AG04450 (cell line): ENCODE results near the gene ACOX1. TPM values are rescaled to one million over a fixed set of nuclear protein-coding genes. Genes with fewer than 3 reads are reported as not detected.

ENCODE experiments used
- CTCF ChIA-PET: fragments of 300-600, 350-600 bp; formaldehyde crosslinking; extraction: SDS; loops from one replicate; lab custom pipeline; 2022; ENCODE audit warnings: antibody characterized with exemption, inconsistent platforms; lab: Charles Lee
- POLR2A ChIA-PET: fragments of 350-600 bp; formaldehyde crosslinking; extraction: SDS; loops from one replicate; lab custom pipeline; 2021; ENCODE audit warnings: antibody characterized with exemption, inconsistent platforms; lab: Yijun Ruan, JAX
- DNase-seq: peaks from one replicate; pipeline ENCODE4 v3.0.0-alpha.2; 2011; ENCODE audit warnings: low read depth, low spot score
- H3K27ac ChIP-seq: one replicate; pipeline ENCODE4 v1.5.1; 2012; ENCODE audit warnings: low read depth, low read length, control low read depth
- H3K27me3 ChIP-seq: one replicate; pipeline ENCODE4 v1.6.0; 2012; ENCODE audit warnings: low read length; ENCODE audit not compliant: control insufficient read depth, insufficient read depth
- H3K4me3 ChIP-seq: 2 replicates; pipeline ENCODE4 v1.5.1; 2011; ENCODE audit warnings: mild to moderate bottlenecking, low read depth, low read length, control low read depth
- H3K9me3 ChIP-seq: 2 replicates; pipeline ENCODE4 v1.5.1; 2012; ENCODE audit warnings: low read length; ENCODE audit not compliant: control insufficient read depth, insufficient read depth
- polyA plus RNA-seq: library from polyadenylated mRNA; depleted of rRNA; stranded (reverse); fragments of >200 nt; gene quantifications from 2 replicates; pipeline ENCODE4 v1.2.3, GENCODE V29; 2011; rRNA removed
- TF ChIP-seq, protein P1 (sequence below): IDR thresholded peaks from 2 replicates; pipeline ENCODE4 v1.5.1; 2011; ENCODE audit warnings: low read depth, low read length, control low read depth, inconsistent platforms

The ACOX1 gene
- polyA plus RNA-seq, 1 experiment, result 30.7 TPM

DNA sequence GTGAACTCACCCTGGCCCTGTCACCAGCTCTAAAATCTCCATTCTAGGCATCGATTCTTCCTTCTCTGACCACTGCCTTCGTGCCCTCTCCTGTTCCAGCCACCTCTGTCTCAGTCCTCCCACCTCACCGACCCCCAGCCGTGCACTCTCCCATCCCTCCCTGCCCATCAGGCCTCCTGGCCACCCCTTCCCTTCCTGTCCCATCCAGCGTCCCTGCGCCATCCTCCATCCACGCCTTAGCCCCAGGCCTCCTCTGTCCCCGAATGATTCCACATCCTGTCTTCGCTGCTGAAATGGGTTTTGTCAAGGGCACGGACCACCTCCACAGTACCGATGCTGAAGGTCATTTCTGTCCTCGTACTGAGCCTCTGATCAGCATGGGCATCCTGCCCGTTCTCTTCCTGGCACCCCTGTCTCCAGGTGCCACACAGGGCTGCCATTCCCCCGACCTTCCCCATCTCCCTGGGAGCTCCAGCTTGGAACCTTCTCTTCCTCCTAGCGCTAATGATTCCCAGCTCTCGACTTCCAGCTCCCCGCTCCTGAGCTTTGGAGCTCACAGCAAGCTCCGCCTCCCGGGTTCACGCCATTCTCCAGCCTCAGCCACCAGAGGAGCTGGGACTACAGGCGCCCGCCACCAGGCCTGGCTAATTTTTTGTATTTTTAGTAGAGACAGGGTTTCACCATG, 84.8 kb downstream of the ACOX1 start:
- H3K27ac ChIP-seq, result no peak overlapping the region
- POLR2A ChIA-PET, result interaction anchor here (0.6 kb wide), 1 partner anchor 122 kb away, joined by 3 read pairs; no protein-coding TSS in a partner anchor
- H3K27me3 ChIP-seq, result no peaks in the 10 kb centered on the region
- TF ChIP-seq, protein P1, sequence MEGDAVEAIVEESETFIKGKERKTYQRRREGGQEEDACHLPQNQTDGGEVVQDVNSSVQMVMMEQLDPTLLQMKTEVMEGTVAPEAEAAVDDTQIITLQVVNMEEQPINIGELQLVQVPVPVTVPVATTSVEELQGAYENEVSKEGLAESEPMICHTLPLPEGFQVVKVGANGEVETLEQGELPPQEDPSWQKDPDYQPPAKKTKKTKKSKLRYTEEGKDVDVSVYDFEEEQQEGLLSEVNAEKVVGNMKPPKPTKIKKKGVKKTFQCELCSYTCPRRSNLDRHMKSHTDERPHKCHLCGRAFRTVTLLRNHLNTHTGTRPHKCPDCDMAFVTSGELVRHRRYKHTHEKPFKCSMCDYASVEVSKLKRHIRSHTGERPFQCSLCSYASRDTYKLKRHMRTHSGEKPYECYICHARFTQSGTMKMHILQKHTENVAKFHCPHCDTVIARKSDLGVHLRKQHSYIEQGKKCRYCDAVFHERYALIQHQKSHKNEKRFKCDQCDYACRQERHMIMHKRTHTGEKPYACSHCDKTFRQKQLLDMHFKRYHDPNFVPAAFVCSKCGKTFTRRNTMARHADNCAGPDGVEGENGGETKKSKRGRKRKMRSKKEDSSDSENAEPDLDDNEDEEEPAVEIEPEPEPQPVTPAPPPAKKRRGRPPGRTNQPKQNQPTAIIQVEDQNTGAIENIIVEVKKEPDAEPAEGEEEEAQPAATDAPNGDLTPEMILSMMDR, result no peak
- DNase-seq, result no peak
- no peak overlapping the region for H3K4me3 ChIP-seq
- no peaks in the 10 kb centered on the region; the same call in 1 of the 2 replicates for H3K9me3 ChIP-seq
- CTCF ChIA-PET, result no interaction called here

DNA sequence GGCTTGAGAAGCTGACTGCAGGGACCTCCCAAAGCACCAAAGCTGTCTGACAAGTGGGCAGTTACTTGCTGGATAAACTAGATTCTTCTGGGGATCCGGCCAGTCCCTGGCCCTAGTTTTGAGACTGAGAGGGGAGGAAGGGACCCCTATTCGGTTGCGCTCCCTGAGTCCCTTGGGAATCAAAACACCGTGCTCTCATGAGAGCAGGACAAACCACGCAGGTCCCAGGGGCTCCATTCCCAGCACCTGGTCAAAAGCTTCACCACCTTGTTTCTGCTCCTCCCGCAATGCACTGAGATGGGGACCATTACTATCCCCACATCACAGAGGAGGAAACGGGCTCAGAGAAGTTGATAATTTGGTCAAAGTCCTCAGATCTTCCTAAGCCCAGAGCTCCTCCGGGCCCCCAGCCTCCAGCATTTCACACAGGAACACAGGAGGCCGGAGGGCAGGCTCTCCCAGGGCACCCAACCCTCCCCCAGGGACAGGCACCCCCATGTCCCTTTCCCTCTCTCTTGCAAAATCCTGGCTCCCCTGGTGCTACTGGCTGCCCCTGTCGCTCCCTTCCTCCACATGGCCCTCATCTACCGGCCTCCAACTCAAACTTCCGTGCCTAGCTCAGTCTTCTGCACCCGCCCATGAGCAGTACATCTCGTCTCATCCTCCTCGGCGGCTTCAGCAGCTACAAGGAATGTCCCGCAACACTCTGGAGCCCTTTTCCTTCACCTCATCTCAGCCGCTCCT, 85.5 kb downstream of the ACOX1 start:
- CTCF ChIA-PET, result no interaction called here
- no peak for DNase-seq

DNA sequence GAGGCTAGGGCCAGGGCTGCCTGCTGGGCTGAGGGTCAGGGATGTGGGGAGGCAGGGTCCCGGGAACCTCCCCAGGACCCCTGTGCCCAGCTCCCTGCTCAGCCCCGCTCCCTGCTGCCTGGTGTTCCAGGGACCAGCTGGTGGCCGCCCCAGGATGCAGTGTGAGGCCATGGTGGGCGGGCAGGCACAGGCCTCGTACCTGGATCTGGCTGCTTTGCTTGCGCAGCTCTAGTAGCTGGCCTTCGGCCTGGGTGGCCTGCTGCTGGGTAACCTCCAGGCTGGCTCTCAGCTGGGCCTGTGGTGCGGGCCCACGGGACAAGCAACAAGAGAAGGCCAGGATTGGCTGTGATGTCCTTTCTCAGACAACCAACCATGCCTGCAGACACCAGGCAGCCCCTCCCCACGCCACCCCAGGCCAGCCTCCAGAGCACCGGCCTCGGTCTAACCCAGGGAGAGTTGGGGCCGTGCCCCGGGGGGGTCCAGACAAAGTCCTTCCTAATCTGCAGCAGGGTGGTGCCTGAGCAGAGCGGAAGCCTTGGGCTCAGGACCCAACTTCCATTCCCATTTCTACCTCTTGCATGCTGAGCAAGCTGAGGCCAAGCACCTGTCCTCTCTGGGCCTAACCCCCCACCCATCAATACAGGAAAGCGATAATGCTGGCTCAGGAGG, 86.3 kb downstream of the ACOX1 start:
- Histone ChIP-seq H3K27ac (no peak overlapping the region), H3K9me3 (no peaks in the 10 kb centered on the region; the same call in 1 of the 2 replicates), H3K4me3 (no peak overlapping the region), H3K27me3 (no peaks in the 10 kb centered on the region)
- TF ChIP-seq, protein P1, result no peak
- POLR2A ChIA-PET, result no interaction called here
- no peak for DNase-seq
- CTCF ChIA-PET, result no interaction called here

More for the DNA sequence above, 85.5 kb downstream of the ACOX1 start:
- POLR2A ChIA-PET, result interaction anchor here (0.6 kb wide), 1 partner anchor 79 kb away, joined by 3 read pairs; no protein-coding TSS in a partner anchor
- Histone ChIP-seq H3K9me3 (no peaks in the 10 kb centered on the region; the same call in 1 of the 2 replicates), H3K27ac (peak overlapping the region; percentile 2), H3K4me3 (no peak overlapping the region), H3K27me3 (no peaks in the 10 kb centered on the region)
- TF ChIP-seq, protein P1, result no peak

DNA sequence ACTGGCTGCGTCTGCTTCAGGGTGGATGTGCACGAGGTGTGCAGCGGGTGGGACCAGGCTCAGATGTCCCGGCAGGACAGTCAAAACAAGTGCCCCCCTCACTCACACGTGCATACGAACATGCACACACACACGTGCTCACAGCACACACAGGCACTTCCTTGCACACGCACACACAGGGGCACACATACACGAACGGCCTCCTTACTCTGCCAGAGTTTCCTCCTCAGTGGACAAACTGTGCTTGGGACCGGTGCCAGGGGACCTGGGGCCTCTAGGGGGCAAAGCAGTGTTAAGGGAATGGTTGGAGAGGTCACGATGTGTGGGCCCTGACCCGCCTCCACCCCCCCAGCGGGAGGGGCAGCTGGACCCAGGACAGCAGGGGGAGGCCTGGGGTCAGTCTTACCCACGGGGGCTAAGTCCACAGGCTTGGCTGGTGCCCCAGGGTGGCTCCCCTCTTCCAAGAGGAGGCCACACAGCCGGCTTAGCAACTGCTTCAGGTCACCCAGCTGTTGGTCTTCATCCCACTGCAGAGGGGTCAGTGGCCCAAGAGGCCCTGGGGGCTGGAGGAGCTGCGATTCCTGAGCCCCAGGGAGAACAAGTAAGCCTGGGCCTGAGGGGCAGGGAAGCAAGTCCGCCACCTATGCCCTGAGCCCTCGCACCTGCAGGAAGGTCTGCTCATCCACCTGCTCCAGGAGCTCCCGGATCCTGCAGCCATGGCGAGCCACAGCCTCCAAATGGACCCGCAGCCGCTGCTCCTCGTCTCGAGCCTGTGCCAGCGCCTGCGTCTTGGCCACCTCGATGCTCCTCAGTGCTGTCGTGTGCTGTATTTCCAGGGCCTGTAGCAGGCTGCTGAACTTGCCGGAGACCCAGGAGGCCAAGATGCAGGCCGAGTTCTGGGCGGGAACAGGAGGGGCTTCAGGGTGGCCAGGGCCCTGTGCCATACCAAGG, 87.1 kb downstream of the ACOX1 start:
- H3K4me3 ChIP-seq, result no peak overlapping the region
- no peak overlapping the region for H3K27ac ChIP-seq
- DNase-seq, result no peak
- no peaks in the 10 kb centered on the region for H3K27me3 ChIP-seq
- CTCF ChIA-PET, result no interaction called here
- H3K9me3 ChIP-seq, result no peaks in the 10 kb centered on the region; the same call in 1 of the 2 replicates
- POLR2A ChIA-PET, result no interaction called here
- TF ChIP-seq, protein P1, result no peak

Other genes with a start within 250 kb of the ACOX1 start
- 12.4 and 16.8 TPM in 2 replicates for gene GALK1, start 214.0 kb downstream of the ACOX1 start, polyA plus RNA-seq
- 11.1 and 11.4 TPM in 2 replicates for gene UNK, start 194.4 kb downstream of the ACOX1 start, polyA plus RNA-seq
- gene UNC13D, start 134.8 kb downstream of the ACOX1 start, polyA plus RNA-seq, result 0.11 and 0.16 TPM in 2 replicates
- 33.3 and 35.3 TPM in 2 replicates for gene WBP2, start 123.8 kb downstream of the ACOX1 start, polyA plus RNA-seq
- 5.7 and 9.2 TPM in 2 replicates for gene TRIM47, start 100.6 kb downstream of the ACOX1 start, polyA plus RNA-seq
- gene TRIM65, start 82.2 kb downstream of the ACOX1 start, polyA plus RNA-seq, result 6.5 and 8.7 TPM in 2 replicates
- gene MRPL38, start 74.3 kb downstream of the ACOX1 start, polyA plus RNA-seq, result 16.6 and 21.9 TPM in 2 replicates
- gene FBF1, start 38.1 kb downstream of the ACOX1 start, polyA plus RNA-seq, result 2.5 and 4.0 TPM in 2 replicates
- 9.1 and 11.5 TPM in 2 replicates for gene TEN1, start 74 bp upstream of the ACOX1 start, polyA plus RNA-seq
- gene CDK3, start 21.7 kb upstream of the ACOX1 start, polyA plus RNA-seq, result 2.7 and 2.9 TPM in 2 replicates
- gene EVPL, start 48.1 kb upstream of the ACOX1 start, polyA plus RNA-seq, result not detected in 2 replicates
- gene SRP68, start 93.4 kb upstream of the ACOX1 start, polyA plus RNA-seq, result 82.9 and 101 TPM in 2 replicates
- gene GALR2, start 95.6 kb upstream of the ACOX1 start, polyA plus RNA-seq, result 0.06 TPM in 1 of 2 replicates, not detected in the other
- not detected in 2 replicates for gene ZACN, start 100.0 kb upstream of the ACOX1 start, polyA plus RNA-seq
- gene EXOC7, start 124.6 kb upstream of the ACOX1 start, polyA plus RNA-seq, result 97.6 and 114 TPM in 2 replicates
- not detected in 2 replicates for gene FOXJ1, start 162.1 kb upstream of the ACOX1 start, polyA plus RNA-seq